GM21526 (cell line): Measurements from ENCODE around the gene SMIM12.

Experiments used
- ATAC-seq: cut with Tn5 transposase; IDR thresholded peaks from one replicate; pipeline ENCODE4 v1.9.1; 2021; ENCODE audit warnings: moderate library complexity; ENCODE audit not compliant: unreplicated experiment, low FRiP score

Gene SMIM12

GRCh38 chr1:34808051-34808810, 51.3 kb downstream of the SMIM12 start:
- ATAC-seq = no peak

- no peak for ATAC-seq
These were observed 53.2 kb downstream of the SMIM12 start for GRCh38 chr1:34806396-34806795.

GRCh38 chr1:34803770-34804169, 55.8 kb downstream of the SMIM12 start:
- no peak for ATAC-seq
